ENCODE measurements around the gene DYRK2. TPM values are rescaled to one million over a fixed set of nuclear protein-coding genes. Genes with fewer than 3 reads are reported as not detected.

DYRK2 gene
- total and polyA plus RNA-seq, 10 of the 15 experiments (the other 5 are each of a cell fraction or from before 2014, with no cell fraction given): 3.1 to 35.9 (median 12.2) TPM

DNA sequence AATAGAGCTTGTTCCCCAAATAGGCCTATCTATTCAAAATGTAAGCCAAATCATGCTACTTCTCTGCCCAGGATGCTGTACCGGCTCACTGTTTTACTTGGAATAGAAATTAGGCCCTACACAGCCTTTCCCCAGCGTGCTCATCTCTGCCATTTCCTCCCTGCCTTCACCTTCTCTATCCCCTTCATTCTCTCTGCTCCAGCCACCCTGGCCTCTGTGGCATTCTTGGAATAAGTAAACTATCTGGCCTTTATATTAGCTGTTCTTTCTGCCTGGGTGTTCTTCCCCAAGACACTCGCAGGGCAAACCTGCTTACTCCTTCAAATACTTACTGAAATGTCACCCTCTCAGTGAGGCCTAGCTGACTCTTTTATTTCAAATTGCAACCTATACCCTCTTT is 30.9 kb upstream of the DYRK2 start (continued):
- TF ChIP-seq, protein P1, sequence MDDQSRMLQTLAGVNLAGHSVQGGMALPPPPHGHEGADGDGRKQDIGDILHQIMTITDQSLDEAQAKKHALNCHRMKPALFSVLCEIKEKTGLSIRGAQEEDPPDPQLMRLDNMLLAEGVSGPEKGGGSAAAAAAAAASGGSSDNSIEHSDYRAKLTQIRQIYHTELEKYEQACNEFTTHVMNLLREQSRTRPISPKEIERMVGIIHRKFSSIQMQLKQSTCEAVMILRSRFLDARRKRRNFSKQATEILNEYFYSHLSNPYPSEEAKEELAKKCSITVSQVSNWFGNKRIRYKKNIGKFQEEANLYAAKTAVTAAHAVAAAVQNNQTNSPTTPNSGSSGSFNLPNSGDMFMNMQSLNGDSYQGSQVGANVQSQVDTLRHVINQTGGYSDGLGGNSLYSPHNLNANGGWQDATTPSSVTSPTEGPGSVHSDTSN (IDR thresholded peaks at IDR 0.05; ENCODE audit: insufficient replicate concordance, low read depth, low read length): no peak
- TF ChIP-seq RB1 (IDR thresholded peaks at IDR 0.05; ENCODE audit: borderline replicate concordance) (no peak), ZNF24 (IDR thresholded peaks at IDR 0.05) (no peak), IKZF1 (conservative IDR thresholded peaks at IDR 0.05) (no peak), SMARCA5 (IDR thresholded peaks at IDR 0.05) (no peak), BACH1 (IDR thresholded peaks at IDR 0.05; ENCODE audit: borderline replicate concordance) (no peak), ESRRA (IDR thresholded peaks at IDR 0.05; ENCODE audit: low read length) (no peak), ZSCAN29 (IDR thresholded peaks at IDR 0.05) (no peak)
- TF ChIP-seq, protein P2, sequence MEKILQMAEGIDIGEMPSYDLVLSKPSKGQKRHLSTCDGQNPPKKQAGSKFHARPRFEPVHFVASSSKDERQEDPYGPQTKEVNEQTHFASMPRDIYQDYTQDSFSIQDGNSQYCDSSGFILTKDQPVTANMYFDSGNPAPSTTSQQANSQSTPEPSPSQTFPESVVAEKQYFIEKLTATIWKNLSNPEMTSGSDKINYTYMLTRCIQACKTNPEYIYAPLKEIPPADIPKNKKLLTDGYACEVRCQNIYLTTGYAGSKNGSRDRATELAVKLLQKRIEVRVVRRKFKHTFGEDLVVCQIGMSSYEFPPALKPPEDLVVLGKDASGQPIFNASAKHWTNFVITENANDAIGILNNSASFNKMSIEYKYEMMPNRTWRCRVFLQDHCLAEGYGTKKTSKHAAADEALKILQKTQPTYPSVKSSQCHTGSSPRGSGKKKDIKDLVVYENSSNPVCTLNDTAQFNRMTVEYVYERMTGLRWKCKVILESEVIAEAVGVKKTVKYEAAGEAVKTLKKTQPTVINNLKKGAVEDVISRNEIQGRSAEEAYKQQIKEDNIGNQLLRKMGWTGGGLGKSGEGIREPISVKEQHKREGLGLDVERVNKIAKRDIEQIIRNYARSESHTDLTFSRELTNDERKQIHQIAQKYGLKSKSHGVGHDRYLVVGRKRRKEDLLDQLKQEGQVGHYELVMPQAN (conservative IDR thresholded peaks at IDR 0.05): no peak
- TF ChIP-seq, protein P3, sequence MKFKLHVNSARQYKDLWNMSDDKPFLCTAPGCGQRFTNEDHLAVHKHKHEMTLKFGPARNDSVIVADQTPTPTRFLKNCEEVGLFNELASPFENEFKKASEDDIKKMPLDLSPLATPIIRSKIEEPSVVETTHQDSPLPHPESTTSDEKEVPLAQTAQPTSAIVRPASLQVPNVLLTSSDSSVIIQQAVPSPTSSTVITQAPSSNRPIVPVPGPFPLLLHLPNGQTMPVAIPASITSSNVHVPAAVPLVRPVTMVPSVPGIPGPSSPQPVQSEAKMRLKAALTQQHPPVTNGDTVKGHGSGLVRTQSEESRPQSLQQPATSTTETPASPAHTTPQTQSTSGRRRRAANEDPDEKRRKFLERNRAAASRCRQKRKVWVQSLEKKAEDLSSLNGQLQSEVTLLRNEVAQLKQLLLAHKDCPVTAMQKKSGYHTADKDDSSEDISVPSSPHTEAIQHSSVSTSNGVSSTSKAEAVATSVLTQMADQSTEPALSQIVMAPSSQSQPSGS (IDR thresholded peaks at IDR 0.05; ENCODE audit: low read length): no peak
